Measurements from ENCODE around the gene RAP1GAP. TPM values are rescaled to one million over a fixed set of nuclear protein-coding genes. Genes with fewer than 3 reads are reported as not detected.
"Not testable (repeated sequence)": the region's sequence is repeated elsewhere in the genome, so short reads cannot be mapped to it uniquely, and the experiment has no call there.

Gene RAP1GAP
- total RNA-seq, 1 donor from 2014 or later: 0.26 TPM

- DNase-seq (ENCODE audit: low spot score): no peak
Measured at GRCh38 chr1:21572735-21573277, 96.4 kb downstream of the RAP1GAP start.

- no peak for DNase-seq (ENCODE audit: low spot score)
Measured at GRCh38 chr1:21572221-21572620, 96.9 kb downstream of the RAP1GAP start.

- DNase-seq (ENCODE audit: low spot score): no peak
Measured at GRCh38 chr1:21570885-21571284, 98.3 kb downstream of the RAP1GAP start.

- no peak for DNase-seq (ENCODE audit: low spot score)
Measured at GRCh38 chr1:21570528-21570875, 98.7 kb downstream of the RAP1GAP start.

GRCh38 chr1:21569820-21570527, 99.2 kb downstream of the RAP1GAP start:
- no peak for DNase-seq (ENCODE audit: low spot score)

- DNase-seq (ENCODE audit: low spot score): no peak
Measured at GRCh38 chr1:21568809-21569385, 100.3 kb downstream of the RAP1GAP start.

- DNase-seq (ENCODE audit: low spot score): no peak
Measured at GRCh38 chr1:21568006-21568746, 101.0 kb downstream of the RAP1GAP start.

- no peak for DNase-seq (ENCODE audit: low spot score)
Measured at GRCh38 chr1:21567241-21568005, 101.7 kb downstream of the RAP1GAP start.

- DNase-seq (ENCODE audit: low spot score): not testable (repeated sequence)
Measured at GRCh38 chr1:21566361-21566760, 102.8 kb downstream of the RAP1GAP start.

GRCh38 chr1:21565285-21565684, 103.9 kb downstream of the RAP1GAP start:
- DNase-seq (ENCODE audit: low spot score): no peak

- DNase-seq (ENCODE audit: low spot score): no peak
Measured at GRCh38 chr1:21564521-21565095, 104.5 kb downstream of the RAP1GAP start.

GRCh38 chr1:21563971-21564370, 105.2 kb downstream of the RAP1GAP start:
- no peak for DNase-seq (ENCODE audit: low spot score)

GRCh38 chr1:21562896-21563295, 106.3 kb downstream of the RAP1GAP start:
- no peak for DNase-seq (ENCODE audit: low spot score)

GRCh38 chr1:21560916-21561638, 108.1 kb downstream of the RAP1GAP start:
- no peak for DNase-seq (ENCODE audit: low spot score)

- no peak for DNase-seq (ENCODE audit: low spot score)
Measured at GRCh38 chr1:21559788-21560567, 109.2 kb downstream of the RAP1GAP start.

GRCh38 chr1:21553116-21553926, 115.8 kb downstream of the RAP1GAP start:
- no peak for DNase-seq (ENCODE audit: low spot score)

- no peak for DNase-seq (ENCODE audit: low spot score)
Measured at GRCh38 chr1:21552715-21553114, 116.4 kb downstream of the RAP1GAP start.

GRCh38 chr1:21550866-21551475, 118.2 kb downstream of the RAP1GAP start:
- no peak for DNase-seq (ENCODE audit: low spot score)
